Measurements from ENCODE around the gene KCNA10. TPM values are rescaled to one million over a fixed set of nuclear protein-coding genes. Genes with fewer than 3 reads are reported as not detected.

The KCNA10 gene
- total RNA-seq: not detected
- polyA plus RNA-seq: not detected

DNA sequence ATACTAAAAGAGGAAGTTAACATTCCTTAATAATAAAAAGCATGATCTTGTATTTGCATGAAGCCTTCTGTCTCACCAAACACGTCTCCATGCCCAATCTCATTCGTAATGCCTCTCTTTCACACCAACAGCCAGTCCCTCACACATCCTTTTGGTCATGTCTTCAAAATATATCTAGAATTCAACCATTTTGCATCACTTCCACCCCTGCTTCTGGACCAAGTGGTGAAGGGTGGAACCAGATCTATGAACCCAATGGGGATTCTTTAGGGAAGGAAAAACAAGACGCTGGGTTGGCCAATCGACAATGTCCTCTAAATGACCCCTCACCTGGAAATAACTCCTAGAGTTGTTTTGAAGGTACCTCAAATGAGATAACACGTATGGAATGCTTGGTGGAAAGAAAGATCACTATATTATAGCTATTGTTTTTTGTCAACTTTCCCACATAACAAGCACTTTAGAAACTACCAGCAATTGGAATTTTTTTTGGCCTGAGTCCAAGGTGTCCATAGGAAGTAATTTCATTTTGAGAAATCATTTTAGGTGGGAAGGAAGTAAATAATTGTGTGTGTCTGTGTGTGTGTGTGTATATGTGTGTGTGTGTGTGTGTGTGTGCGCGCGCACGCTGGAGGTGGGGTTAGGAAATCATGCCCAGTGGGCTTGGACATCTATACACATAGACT is at the start of gene KCNA10:
Gene KCNA10, minus strand, starts transcription at position 51 of the 686 bp plus-strand sequence. CDS start 388 bp downstream, outside the sequence.
- ATAC-seq (no peak), DNase-seq (no peak)
- TF ChIP-seq, protein P1, sequence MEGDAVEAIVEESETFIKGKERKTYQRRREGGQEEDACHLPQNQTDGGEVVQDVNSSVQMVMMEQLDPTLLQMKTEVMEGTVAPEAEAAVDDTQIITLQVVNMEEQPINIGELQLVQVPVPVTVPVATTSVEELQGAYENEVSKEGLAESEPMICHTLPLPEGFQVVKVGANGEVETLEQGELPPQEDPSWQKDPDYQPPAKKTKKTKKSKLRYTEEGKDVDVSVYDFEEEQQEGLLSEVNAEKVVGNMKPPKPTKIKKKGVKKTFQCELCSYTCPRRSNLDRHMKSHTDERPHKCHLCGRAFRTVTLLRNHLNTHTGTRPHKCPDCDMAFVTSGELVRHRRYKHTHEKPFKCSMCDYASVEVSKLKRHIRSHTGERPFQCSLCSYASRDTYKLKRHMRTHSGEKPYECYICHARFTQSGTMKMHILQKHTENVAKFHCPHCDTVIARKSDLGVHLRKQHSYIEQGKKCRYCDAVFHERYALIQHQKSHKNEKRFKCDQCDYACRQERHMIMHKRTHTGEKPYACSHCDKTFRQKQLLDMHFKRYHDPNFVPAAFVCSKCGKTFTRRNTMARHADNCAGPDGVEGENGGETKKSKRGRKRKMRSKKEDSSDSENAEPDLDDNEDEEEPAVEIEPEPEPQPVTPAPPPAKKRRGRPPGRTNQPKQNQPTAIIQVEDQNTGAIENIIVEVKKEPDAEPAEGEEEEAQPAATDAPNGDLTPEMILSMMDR (IDR thresholded peaks at IDR 0.05): no peak

GRCh38 chr1:110566836-110567235 is 47.9 kb upstream of the KCNA10 start:
- TF ChIP-seq, protein P1 (IDR thresholded peaks at IDR 0.05): no peak
- DNase-seq (no peak), ATAC-seq (no peak), FAIRE-seq (no peak)
- no peaks in the 10 kb centered on the region for H3K27me3 ChIP-seq
- intact Hi-C loops (cut with DNase I): no loop called here
- no peaks in the 10 kb centered on the region for H3K4me1 ChIP-seq
- WGBS, 2 donors: 41 to 46% methylated on average over 3 of the region's 3 CpGs
- no peaks in the 10 kb centered on the region for H3K9me3 ChIP-seq
- no peak overlapping the region for H3K27ac ChIP-seq
- H3K36me3 ChIP-seq: no peaks in the 10 kb centered on the region
- H3K4me3 ChIP-seq: no peak overlapping the region

More for the DNA sequence above, at the start of gene KCNA10:
- Histone ChIP-seq H3K27ac (no peak within 1 kb of the TSS), H3K4me3 (no peak within 1 kb of the TSS), H3K36me3 (no peaks in the 10 kb centered on the region), H3K9me3 (no peaks in the 10 kb centered on the region), H3K4me1 (no peaks in the 10 kb centered on the region), H3K27me3 (no peaks in the 10 kb centered on the region)
- no peak for FAIRE-seq
- intact Hi-C loops (cut with DNase I): no loop called here
- WGBS, 2 donors: 59 to 67% methylated on average over 9 of the region's 9 CpGs

- Histone ChIP-seq H3K4me1 (no peaks in the 10 kb centered on the region), H3K4me3 (no peak overlapping the region), H3K36me3 (no peaks in the 10 kb centered on the region), H3K27me3 (no peaks in the 10 kb centered on the region), H3K9me3 (no peaks in the 10 kb centered on the region), H3K27ac (no peak overlapping the region)
- ATAC-seq (no peak), DNase-seq (no peak), FAIRE-seq (no peak)
- TF ChIP-seq, protein P1 (IDR thresholded peaks at IDR 0.05): no peak
- 48 to 69% methylated on average over 1 of the region's 1 CpG for WGBS, 2 donors
- intact Hi-C loops (cut with DNase I): no loop called here
These were observed 46.6 kb upstream of the KCNA10 start for GRCh38 chr1:110565565-110565964.

DNA sequence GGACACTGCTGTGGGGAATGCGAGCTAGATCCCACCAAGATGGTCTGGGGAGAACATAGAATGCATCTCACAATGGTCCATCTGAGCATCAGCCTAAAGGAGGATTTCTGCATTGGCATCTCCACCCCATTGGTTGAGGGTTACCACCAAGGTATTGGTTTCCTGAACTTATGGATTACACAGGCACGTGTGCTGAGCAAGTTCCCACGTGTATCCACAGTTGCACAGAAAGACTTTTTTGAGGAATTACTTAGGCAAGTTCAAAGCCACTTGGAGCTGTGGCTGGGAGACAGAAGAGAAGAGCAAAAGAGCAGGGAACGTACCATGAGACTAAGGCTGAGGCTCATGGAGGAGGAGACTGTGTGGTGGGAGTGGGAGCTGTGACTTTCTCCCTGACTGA is 44.1 kb upstream of the KCNA10 start:
- H3K9me3 ChIP-seq: no peaks in the 10 kb centered on the region
- TF ChIP-seq, protein P1 (IDR thresholded peaks at IDR 0.05): no peak
- WGBS, 2 donors: 65 to 71% methylated on average over 4 of the region's 4 CpGs
- DNase-seq: no peak
- FAIRE-seq: no peak
- no peaks in the 10 kb centered on the region for H3K27me3 ChIP-seq
- ATAC-seq: no peak
- no peak overlapping the region for H3K4me3 ChIP-seq
- intact Hi-C loops (cut with DNase I): no loop called here
- H3K4me1 ChIP-seq: no peaks in the 10 kb centered on the region
- no peaks in the 10 kb centered on the region for H3K36me3 ChIP-seq
- H3K27ac ChIP-seq: no peak overlapping the region

DNA sequence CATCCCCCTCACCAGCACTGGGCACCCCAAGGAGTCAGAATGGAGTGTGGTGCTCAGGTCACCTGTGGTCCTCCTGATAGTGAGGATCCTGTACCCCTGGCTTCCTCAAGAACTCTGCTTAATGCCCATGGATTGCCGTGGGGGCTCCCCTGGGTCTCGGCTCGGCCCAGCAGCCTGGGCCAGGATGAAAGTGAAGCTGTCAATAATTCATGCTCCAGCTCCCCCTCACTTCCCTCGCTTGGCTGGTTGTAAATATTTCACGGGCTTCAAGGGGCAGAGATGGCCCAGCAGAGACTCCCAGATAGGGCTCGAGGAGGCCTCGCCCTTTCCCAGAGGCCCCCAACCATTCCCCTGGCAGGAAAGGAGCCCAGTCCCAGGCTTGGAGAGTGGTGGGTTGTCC is 42.6 kb upstream of the KCNA10 start:
- H3K9me3 ChIP-seq: no peaks in the 10 kb centered on the region
- intact Hi-C loops (cut with DNase I): no loop called here
- H3K36me3 ChIP-seq: no peaks in the 10 kb centered on the region
- no peak for FAIRE-seq
- H3K4me1 ChIP-seq: no peaks in the 10 kb centered on the region
- ATAC-seq: no peak
- H3K4me3 ChIP-seq: no peak overlapping the region
- H3K27ac ChIP-seq: no peak overlapping the region
- no peaks in the 10 kb centered on the region for H3K27me3 ChIP-seq
- no peak for DNase-seq
- TF ChIP-seq, protein P1 (IDR thresholded peaks at IDR 0.05): no peak
- WGBS, 2 donors: 67 to 85% methylated on average over 7 of the region's 7 CpGs
